ENCODE measurements around the gene POM121. TPM values are rescaled to one million over a fixed set of nuclear protein-coding genes. Genes with fewer than 3 reads are reported as not detected.
"Not testable (repeated sequence)": the region's sequence is repeated elsewhere in the genome, so short reads cannot be mapped to it uniquely, and the experiment has no call there.

Gene POM121
- total RNA-seq, 1 donor from 2014 or later, result 4.5 TPM

DNA sequence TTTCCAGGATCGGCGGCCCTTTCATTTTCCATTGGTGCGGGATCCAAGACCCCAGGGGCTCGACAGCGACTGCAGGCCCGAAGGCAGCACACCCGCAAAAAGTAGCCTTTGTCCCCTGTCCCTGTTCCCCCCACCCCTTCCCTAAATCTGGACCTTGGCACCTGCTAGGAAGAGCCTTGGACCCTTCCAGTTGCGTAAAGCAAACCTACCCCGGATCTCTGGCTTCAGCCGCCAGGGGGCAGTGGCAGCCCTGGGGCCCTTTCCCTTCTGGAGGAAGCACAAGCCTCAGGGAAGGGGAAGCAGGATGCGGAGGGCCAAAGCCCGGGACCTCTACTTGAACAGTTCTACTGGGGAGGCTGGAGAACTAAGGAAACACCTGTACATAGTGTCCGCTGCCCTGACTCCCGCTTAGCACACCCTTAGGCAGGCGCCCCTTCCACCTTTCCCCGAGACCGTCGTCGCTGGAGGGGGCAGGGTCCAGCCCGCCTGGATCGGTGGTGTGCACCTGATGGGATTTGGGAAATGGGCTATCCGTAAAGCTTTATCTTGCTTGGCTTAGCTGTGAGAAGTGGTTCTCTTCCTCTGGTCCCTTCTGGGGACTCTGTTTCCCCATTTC, 21.3 kb downstream of the POM121 start:
- not testable (repeated sequence) for H3K36me3 ChIP-seq (ENCODE audit: control insufficient read depth, insufficient read depth, low read length); DNase-seq (ENCODE audit: low read depth); FAIRE-seq; H3K4me3 ChIP-seq (ENCODE audit: low read depth, low read length); H3K27me3 ChIP-seq (ENCODE audit: control insufficient read depth, insufficient read depth, low read length)
- TF ChIP-seq, protein P1, sequence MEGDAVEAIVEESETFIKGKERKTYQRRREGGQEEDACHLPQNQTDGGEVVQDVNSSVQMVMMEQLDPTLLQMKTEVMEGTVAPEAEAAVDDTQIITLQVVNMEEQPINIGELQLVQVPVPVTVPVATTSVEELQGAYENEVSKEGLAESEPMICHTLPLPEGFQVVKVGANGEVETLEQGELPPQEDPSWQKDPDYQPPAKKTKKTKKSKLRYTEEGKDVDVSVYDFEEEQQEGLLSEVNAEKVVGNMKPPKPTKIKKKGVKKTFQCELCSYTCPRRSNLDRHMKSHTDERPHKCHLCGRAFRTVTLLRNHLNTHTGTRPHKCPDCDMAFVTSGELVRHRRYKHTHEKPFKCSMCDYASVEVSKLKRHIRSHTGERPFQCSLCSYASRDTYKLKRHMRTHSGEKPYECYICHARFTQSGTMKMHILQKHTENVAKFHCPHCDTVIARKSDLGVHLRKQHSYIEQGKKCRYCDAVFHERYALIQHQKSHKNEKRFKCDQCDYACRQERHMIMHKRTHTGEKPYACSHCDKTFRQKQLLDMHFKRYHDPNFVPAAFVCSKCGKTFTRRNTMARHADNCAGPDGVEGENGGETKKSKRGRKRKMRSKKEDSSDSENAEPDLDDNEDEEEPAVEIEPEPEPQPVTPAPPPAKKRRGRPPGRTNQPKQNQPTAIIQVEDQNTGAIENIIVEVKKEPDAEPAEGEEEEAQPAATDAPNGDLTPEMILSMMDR (IDR thresholded peaks at IDR 0.05; ENCODE audit: insufficient read depth, low read length, severe bottlenecking), result peak; percentile 29

DNA sequence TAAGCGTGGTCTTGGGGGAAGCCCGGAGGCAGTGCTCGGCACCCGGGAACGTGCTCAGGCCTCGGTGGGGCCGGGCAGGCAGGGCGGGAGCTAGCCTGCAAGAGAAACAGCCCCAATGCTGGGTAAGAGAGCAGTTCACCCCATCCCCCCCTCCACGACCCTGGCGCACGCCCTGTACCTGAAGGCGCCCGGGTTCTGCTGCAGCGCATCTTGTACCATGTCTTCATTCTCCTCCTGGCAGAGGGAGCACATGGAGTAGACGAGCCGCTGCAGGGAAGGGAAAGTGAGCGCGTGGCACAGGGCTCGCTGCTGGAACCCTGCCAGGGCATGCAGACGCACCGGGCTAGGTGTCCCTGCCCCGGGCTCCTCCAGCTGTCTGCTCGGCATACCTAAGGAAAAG, 23.8 kb downstream of the POM121 start:
- not testable (repeated sequence) for FAIRE-seq; H3K36me3 ChIP-seq (ENCODE audit: control insufficient read depth, insufficient read depth, low read length); H3K27me3 ChIP-seq (ENCODE audit: control insufficient read depth, insufficient read depth, low read length); DNase-seq (ENCODE audit: low read depth); H3K4me3 ChIP-seq (ENCODE audit: low read depth, low read length)

DNA sequence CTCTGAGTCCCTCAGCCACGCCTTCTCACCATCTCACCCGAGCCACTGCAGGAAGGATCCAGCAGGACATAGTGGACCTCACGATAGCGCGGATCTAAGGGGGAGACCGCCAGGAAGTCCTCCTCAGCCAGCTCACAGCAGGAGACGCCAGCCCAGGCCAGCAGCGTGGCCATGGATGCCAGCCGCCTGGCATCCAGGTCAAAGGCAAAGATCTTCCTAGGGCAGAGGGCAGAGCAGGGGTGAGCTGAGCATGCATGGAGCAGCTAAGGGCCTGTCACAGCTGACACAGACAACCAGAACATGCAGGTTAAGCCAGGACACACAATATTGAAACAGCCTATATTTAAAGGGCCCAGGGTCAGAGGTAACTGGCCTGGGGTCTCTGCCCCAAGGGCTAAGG, 24.4 kb downstream of the POM121 start:
- not testable (repeated sequence) for H3K36me3 ChIP-seq (ENCODE audit: control insufficient read depth, insufficient read depth, low read length); H3K27me3 ChIP-seq (ENCODE audit: control insufficient read depth, insufficient read depth, low read length); H3K4me3 ChIP-seq (ENCODE audit: low read depth, low read length); FAIRE-seq; DNase-seq (ENCODE audit: low read depth)

DNA sequence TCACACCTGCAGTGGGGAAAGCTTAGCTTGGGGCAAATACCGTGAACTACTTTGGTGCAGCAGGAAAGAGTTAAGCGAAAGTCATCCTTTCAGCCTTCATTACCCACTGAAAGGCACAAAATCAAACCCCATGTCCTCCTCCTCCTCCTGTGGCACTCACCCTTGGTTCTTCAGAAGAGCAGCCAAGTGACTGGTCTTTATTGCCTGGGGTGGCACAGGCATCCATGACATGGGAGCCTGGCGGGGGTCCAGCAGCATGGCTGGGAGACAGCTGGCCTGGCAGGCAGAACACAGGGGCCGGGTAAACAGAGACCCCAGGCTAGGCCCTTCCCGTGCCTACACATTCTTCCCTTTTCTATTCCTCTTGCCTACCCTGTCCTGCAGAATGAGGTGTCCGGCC, 24.8 kb downstream of the POM121 start:
- H3K27me3 ChIP-seq (ENCODE audit: control insufficient read depth, insufficient read depth, low read length); H3K36me3 ChIP-seq (ENCODE audit: control insufficient read depth, insufficient read depth, low read length); H3K4me3 ChIP-seq (ENCODE audit: low read depth, low read length); FAIRE-seq; DNase-seq (ENCODE audit: low read depth): not testable (repeated sequence)

DNA sequence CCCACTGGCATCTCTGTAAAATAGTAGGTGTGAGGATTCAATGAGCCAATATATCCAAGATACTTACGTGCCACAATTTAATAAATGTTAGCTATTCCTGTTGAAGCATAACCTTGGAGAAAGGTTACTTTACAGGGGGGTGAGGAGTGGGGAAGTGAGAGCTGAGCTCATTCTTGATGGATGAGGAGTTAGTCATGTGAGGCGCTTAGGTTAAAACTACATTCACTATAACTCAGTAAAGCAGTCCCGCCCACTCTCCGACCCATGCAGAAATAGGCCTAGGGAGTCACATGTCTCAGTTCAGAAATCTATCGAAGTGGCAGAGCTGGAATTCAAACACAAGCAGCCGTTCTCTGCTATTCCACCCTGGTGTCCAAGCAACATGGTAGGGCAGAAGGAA, 25.5 kb downstream of the POM121 start:
- H3K4me3 ChIP-seq (ENCODE audit: low read depth, low read length); FAIRE-seq; H3K36me3 ChIP-seq (ENCODE audit: control insufficient read depth, insufficient read depth, low read length); H3K27me3 ChIP-seq (ENCODE audit: control insufficient read depth, insufficient read depth, low read length); DNase-seq (ENCODE audit: low read depth): not testable (repeated sequence)

DNA sequence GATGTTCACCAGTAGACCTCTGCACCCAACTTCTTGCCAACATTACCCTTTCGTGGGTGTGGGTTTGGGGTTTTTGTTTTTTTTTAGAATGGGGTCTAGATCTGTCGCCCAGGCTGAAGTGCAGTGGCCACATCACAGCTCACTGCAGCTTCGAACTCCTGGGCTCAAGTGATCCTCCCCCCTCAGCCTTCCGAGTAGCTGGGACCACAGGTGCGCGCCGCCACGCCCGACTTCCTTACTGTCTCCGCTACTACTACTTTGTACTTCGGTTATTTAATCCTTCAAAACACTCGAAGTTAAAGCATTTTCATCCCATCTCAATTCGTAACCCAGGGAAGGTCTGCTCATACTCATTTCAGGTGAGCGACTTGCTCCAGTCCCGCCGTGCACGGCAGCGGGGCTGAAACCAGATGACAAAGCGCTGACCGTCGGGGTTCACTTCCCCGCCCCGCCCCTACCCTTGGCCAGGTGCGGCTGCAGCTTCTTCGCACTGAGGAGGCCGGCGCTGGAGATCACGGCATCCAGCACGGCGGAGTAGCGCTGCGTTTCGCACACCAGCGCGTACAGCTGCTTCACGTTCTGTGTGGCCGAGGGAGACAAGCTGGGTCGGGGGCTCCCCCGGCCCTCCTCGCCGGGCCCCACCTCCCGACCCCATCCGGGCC, 29.1 kb downstream of the POM121 start:
- DNase-seq (ENCODE audit: low read depth); FAIRE-seq; H3K36me3 ChIP-seq (ENCODE audit: control insufficient read depth, insufficient read depth, low read length); H3K27me3 ChIP-seq (ENCODE audit: control insufficient read depth, insufficient read depth, low read length): not testable (repeated sequence)
- H3K4me3 ChIP-seq (ENCODE audit: low read depth, low read length), result peak overlapping the region; percentile 31

DNA sequence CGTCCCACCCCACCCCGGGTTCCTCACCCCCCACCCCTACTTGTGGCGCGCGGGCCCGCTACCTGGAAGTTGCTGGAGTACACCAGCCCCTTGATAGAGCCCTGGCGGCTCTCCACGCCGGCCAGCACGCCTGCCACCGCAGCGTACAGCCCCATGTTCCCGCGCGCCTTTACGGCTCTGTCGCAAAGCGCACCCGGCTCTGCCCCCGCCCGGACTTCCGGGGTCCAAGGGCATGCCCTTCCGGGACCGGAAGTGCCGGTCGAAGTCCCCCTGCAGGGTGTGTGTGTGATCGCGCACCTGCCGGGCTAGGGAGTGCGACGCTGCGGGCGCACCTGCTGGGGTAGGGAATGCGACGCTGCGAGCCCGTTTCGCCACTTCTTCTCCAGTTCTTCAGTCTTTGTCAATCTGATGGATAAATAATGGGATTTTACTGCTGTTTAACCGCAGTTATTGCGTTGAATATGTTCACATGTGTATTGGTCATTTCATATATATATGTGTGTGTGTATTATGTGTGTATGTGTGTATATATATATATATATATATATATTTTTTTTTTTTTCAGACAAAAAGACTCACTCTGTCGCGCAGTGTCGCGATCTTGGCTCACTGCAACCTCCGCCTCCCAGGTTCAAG, 29.8 kb downstream of the POM121 start:
- not testable (repeated sequence) for H3K27me3 ChIP-seq (ENCODE audit: control insufficient read depth, insufficient read depth, low read length); DNase-seq (ENCODE audit: low read depth); H3K36me3 ChIP-seq (ENCODE audit: control insufficient read depth, insufficient read depth, low read length); FAIRE-seq
- H3K4me3 ChIP-seq (ENCODE audit: low read depth, low read length), result peak overlapping the region; percentile 31

DNA sequence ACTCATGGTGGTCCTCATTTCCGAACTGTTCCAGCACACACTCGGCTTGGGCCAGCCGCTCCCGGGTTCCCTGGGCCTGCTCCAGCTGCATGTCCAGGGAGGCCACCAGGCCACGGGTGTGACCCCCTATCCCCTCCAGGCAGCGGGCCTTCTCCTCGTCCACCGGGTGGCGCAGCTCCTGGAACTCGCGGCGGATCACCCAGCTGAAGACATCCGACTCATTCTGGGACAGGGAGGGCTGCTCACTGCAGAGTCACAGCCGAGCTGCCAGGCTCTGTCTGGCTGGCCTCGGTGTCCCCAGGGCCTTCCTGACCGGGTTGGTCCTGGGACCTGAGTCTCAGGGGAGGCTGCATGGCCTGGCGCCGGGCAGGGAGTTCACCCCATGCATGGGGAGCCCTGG, 35.1 kb downstream of the POM121 start:
- H3K36me3 ChIP-seq (ENCODE audit: control insufficient read depth, insufficient read depth, low read length); DNase-seq (ENCODE audit: low read depth); H3K4me3 ChIP-seq (ENCODE audit: low read depth, low read length); FAIRE-seq; H3K27me3 ChIP-seq (ENCODE audit: control insufficient read depth, insufficient read depth, low read length): not testable (repeated sequence)

DNA sequence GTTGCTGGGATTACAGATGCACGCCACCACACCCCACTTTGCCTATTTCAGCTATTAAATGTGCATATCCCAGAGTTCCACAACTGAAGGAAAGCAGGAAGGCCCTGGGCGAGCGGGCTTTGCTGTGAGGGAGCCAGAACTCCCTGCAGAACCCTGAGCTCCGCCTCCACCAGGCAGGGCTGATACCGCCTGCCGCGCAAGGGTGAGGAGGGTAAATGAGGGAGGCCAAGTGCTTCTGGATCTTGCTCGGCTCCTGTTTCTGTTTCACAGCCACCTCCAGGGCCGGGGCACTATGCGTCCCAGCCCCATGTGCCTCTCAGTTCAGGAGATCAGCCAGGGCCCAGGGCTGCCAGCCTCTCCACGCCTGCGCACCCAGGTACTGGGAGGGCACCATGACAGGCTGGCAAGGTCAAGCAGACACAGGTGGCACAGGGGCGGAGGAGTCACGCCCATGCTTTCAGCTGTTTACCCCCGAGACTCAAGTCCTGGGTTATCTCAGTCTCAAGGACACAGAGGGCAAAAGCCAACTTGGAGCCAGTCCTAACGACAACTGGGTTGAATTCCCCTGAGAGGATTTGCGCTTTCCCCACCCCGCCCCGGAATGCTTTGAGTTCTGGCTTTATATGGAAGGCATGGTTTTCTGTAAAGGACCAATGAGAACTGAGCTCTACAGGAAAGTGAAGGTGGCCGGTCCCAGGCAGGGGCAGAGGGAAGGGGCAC, 35.9 kb downstream of the POM121 start:
- FAIRE-seq; DNase-seq (ENCODE audit: low read depth); H3K36me3 ChIP-seq (ENCODE audit: control insufficient read depth, insufficient read depth, low read length); H3K4me3 ChIP-seq (ENCODE audit: low read depth, low read length); H3K27me3 ChIP-seq (ENCODE audit: control insufficient read depth, insufficient read depth, low read length): not testable (repeated sequence)

DNA sequence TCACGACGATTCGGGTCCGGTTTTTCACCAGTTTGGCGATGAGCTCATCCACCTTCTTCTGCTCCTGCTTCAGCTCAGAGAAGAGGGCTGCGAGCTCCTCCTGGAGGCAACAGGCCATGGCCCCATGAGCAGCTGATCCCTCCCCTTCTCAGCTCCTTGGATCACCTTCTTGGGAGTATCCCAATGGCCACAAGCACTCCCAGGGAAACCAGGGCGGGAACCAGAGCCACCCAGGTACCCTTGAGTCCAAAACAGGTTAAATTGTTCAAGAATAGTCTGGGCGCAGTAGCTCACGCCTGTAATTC, 36.4 kb downstream of the POM121 start:
- not testable (repeated sequence) for FAIRE-seq

DNA sequence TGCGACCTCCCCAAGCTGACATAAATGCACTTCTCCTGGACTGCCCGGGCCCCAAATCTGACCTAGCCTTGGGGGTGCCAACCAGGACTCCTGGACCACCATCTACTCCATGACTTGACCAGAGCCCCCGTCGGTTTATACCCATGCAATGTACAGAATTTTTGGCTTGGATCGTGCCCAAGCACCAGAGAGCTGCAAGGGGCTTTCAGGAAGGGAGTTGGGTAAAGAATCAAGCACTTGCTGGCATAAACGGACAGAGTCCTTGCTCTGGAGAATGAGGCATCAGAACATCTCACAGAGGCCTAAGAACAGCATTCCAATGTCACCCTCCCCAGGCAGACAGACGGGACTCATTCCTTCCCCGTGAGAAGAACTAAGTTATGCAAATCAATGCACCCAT, 38.2 kb downstream of the POM121 start:
- DNase-seq (ENCODE audit: low read depth); FAIRE-seq; H3K36me3 ChIP-seq (ENCODE audit: control insufficient read depth, insufficient read depth, low read length); H3K27me3 ChIP-seq (ENCODE audit: control insufficient read depth, insufficient read depth, low read length); H3K4me3 ChIP-seq (ENCODE audit: low read depth, low read length): not testable (repeated sequence)

More for the DNA sequence above, 36.4 kb downstream of the POM121 start:
- H3K36me3 ChIP-seq (ENCODE audit: control insufficient read depth, insufficient read depth, low read length); DNase-seq (ENCODE audit: low read depth); H3K27me3 ChIP-seq (ENCODE audit: control insufficient read depth, insufficient read depth, low read length); H3K4me3 ChIP-seq (ENCODE audit: low read depth, low read length): not testable (repeated sequence)

DNA sequence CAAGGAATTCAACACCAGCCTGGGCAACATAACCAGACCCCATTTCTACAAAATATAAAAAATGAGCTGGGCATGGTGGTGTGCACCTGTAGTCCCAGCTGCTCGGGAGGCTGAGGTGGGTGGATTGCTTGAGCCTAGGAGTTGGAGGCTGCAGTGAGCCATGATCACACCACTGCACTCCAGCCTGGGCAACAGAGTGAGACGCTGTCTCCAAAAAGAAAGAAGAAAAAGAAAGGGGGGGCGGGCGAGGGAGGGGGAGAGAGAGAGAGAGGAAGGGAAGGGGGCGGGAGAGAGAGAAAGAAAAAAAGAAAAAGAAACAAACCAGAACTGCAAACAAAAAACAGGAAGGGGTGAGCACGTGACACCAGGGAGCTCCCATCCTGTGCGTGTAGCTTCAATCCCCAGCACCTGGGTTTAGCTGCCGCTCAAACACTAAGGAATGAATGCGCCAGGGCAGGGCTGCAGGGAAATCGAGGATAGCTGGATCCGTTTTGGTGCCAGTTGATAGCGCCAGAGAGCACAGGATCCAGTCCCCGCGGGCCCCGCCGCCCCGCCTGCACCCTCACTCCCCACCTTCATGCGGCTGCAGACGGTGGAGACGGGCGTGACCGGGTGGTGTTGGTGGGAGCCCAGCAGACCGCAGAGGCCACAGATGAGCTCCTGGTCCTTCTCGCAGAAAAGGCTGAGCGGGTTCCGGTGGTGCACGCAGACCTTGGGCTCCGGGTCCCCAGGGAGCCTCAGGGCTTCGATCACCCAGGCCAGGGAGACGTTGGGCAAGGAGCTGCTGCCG, 40.5 kb downstream of the POM121 start:
- not testable (repeated sequence) for DNase-seq (ENCODE audit: low read depth); FAIRE-seq; H3K27me3 ChIP-seq (ENCODE audit: control insufficient read depth, insufficient read depth, low read length); H3K36me3 ChIP-seq (ENCODE audit: control insufficient read depth, insufficient read depth, low read length); H3K4me3 ChIP-seq (ENCODE audit: low read depth, low read length)

DNA sequence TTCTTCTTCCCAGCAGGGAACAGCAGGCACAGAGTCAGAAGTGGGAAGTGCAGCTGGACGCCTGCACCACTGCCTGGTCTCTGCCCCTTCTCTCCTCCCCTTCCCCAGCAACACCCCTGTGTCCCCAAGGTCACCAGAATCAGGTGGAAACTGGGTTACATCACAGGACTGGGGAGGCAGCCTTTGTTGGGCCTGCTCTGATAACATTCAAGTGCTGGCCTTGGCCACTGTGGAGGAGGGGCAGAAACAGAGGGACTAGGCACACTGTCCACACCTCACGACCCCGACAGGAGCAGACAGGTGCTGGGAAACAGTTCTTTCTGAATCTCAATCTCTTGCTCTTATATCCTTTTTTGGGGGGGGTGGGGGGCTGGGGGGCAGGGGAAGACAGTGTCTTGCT, 42.0 kb downstream of the POM121 start:
- H3K36me3 ChIP-seq (ENCODE audit: control insufficient read depth, insufficient read depth, low read length); H3K27me3 ChIP-seq (ENCODE audit: control insufficient read depth, insufficient read depth, low read length); DNase-seq (ENCODE audit: low read depth); H3K4me3 ChIP-seq (ENCODE audit: low read depth, low read length); FAIRE-seq: not testable (repeated sequence)

All from bronchial epithelial cell (primary cell).